ENCODE data around the gene SERPINA6. TPM values are rescaled to one million over a fixed set of nuclear protein-coding genes. Genes with fewer than 3 reads are reported as not detected.

SERPINA6 gene
- total and polyA plus RNA-seq, 12 donors: not detected

GRCh38 chr14:94365624-94366023 is 42.5 kb upstream of the SERPINA6 start:
- WGBS, 2 donors: 83% methylated on average over 3 of the region's 3 CpGs

GRCh38 chr14:94364964-94365363 is 41.8 kb upstream of the SERPINA6 start:
- Histone ChIP-seq H3K4me3 (no peak overlapping the region), H3K27me3 (peaks cover 0 to 20% (median 0%) of the 10 kb centered on the region in 7 donors), H3K27ac (no peak overlapping the region), H3K4me1 (no peaks in the 10 kb centered on the region), H3K36me3 (no peaks in the 10 kb centered on the region), H3K9me3 (no peaks in the 10 kb centered on the region)
- TF ChIP-seq, protein P1, sequence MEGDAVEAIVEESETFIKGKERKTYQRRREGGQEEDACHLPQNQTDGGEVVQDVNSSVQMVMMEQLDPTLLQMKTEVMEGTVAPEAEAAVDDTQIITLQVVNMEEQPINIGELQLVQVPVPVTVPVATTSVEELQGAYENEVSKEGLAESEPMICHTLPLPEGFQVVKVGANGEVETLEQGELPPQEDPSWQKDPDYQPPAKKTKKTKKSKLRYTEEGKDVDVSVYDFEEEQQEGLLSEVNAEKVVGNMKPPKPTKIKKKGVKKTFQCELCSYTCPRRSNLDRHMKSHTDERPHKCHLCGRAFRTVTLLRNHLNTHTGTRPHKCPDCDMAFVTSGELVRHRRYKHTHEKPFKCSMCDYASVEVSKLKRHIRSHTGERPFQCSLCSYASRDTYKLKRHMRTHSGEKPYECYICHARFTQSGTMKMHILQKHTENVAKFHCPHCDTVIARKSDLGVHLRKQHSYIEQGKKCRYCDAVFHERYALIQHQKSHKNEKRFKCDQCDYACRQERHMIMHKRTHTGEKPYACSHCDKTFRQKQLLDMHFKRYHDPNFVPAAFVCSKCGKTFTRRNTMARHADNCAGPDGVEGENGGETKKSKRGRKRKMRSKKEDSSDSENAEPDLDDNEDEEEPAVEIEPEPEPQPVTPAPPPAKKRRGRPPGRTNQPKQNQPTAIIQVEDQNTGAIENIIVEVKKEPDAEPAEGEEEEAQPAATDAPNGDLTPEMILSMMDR (IDR thresholded peaks at IDR 0.05): no peak
- no peak for DNase-seq
- 52 to 58% methylated on average over 5 of the region's 5 CpGs for WGBS, 2 donors
- intact Hi-C loops (cut with DNase I): no loop called here
- ATAC-seq: no peak

More at GRCh38 chr14:94365624-94366023, 42.5 kb upstream of the SERPINA6 start:
- H3K4me1 ChIP-seq: no peaks in the 10 kb centered on the region
- TF ChIP-seq, protein P1 (IDR thresholded peaks at IDR 0.05): no peak
- peaks cover 0 to 19% (median 0%) of the 10 kb centered on the region in 7 donors for H3K27me3 ChIP-seq
- no peaks in the 10 kb centered on the region for H3K9me3 ChIP-seq
- no peak overlapping the region for H3K4me3 ChIP-seq
- no peaks in the 10 kb centered on the region for H3K36me3 ChIP-seq
- DNase-seq (no peak), ATAC-seq (no peak)
- intact Hi-C loops (cut with DNase I): no loop called here
- no peak overlapping the region for H3K27ac ChIP-seq

GRCh38 chr14:94364037-94364436 is 40.9 kb upstream of the SERPINA6 start:
- H3K4me3 ChIP-seq: no peak overlapping the region
- no peaks in the 10 kb centered on the region for H3K4me1 ChIP-seq
- DNase-seq (no peak), ATAC-seq (no peak)
- no peak overlapping the region for H3K27ac ChIP-seq
- WGBS, 2 donors: 86 to 87% methylated on average over 3 of the region's 3 CpGs
- no peaks in the 10 kb centered on the region for H3K36me3 ChIP-seq
- intact Hi-C loops (cut with DNase I): no loop called here
- TF ChIP-seq, protein P1 (IDR thresholded peaks at IDR 0.05): no peak
- no peaks in the 10 kb centered on the region for H3K9me3 ChIP-seq
- H3K27me3 ChIP-seq: peaks cover 0 to 26% (median 6%) of the 10 kb centered on the region in 7 donors

- TF ChIP-seq, protein P1 (IDR thresholded peaks at IDR 0.05): no peak
- no peaks in the 10 kb centered on the region for H3K9me3 ChIP-seq
- intact Hi-C loops (cut with DNase I): no loop called here
- DNase-seq (no peak), ATAC-seq (no peak)
- H3K27ac ChIP-seq: no peak overlapping the region
- no peak overlapping the region for H3K4me3 ChIP-seq
- 80% methylated on average over 12 of the region's 12 CpGs for WGBS, 2 donors
- peaks cover 0 to 31% (median 10%) of the 10 kb centered on the region in 7 donors for H3K27me3 ChIP-seq
- no peaks in the 10 kb centered on the region for H3K4me1 ChIP-seq
- no peaks in the 10 kb centered on the region for H3K36me3 ChIP-seq
These were observed 40.1 kb upstream of the SERPINA6 start for GRCh38 chr14:94363151-94363624.

Measured in heart right ventricle (tissue), 16 donors.